ENCODE measurements around the gene SDK1.
"Not testable (repeated sequence)": the region's sequence is repeated elsewhere in the genome, so short reads cannot be mapped to it uniquely, and the experiment has no call there.

SDK1 gene

DNA sequence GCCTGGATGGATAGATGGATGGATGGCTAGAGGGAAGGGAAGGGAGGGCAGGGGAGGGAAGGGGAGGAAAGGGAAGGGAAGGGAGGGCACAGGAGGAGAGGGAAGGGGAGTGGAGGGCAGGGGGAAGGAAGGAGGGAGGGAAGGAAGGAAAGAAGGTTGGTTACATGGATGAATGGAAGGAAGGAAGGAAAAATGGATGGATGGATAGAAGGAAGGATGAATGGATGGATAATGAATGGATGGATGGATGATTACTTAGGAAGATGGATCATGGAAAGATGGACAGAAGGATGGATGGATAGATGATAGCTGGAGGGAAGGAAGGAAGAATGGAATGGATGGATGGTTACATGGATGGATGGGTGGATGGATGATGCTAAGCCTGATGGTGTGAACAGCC, 929.3 kb downstream of the SDK1 start:
- intact Hi-C loops (cut with DNase I) = no loop called here
- no peak for DNase-seq

GRCh38 chr7:4233146-4233545, 932.1 kb downstream of the SDK1 start:
- DNase-seq = peak in 4 of 42 donors; percentile 4 to 23 (median 17)
- intact Hi-C loops (cut with DNase I) = no loop called here

- peak in 5 of 42 donors; percentile 0 to 18 (median 9) for DNase-seq
- intact Hi-C loops (cut with DNase I) = no loop called here
Measured at GRCh38 chr7:4233621-4234497, 932.8 kb downstream of the SDK1 start.

GRCh38 chr7:4234498-4234855, 933.4 kb downstream of the SDK1 start:
- intact Hi-C loops (cut with DNase I) = no loop called here
- peak in 3 of 42 donors; percentile 1 to 11 (median 10) for DNase-seq

- intact Hi-C loops (cut with DNase I) = no loop called here
- peak in 2 of 42 donors; percentile 0 to 20 for DNase-seq
Measured at GRCh38 chr7:4234886-4235285, 933.8 kb downstream of the SDK1 start.

- intact Hi-C loops (cut with DNase I) = no loop called here
- peak in 5 of 42 donors; percentile 0 to 10 (median 6) for DNase-seq
Measured at GRCh38 chr7:4235596-4235995, 934.5 kb downstream of the SDK1 start.

GRCh38 chr7:4236389-4236788, 935.3 kb downstream of the SDK1 start:
- DNase-seq = peak in 4 of 42 donors; percentile 5 to 16 (median 8)
- intact Hi-C loops (cut with DNase I) = no loop called here

DNA sequence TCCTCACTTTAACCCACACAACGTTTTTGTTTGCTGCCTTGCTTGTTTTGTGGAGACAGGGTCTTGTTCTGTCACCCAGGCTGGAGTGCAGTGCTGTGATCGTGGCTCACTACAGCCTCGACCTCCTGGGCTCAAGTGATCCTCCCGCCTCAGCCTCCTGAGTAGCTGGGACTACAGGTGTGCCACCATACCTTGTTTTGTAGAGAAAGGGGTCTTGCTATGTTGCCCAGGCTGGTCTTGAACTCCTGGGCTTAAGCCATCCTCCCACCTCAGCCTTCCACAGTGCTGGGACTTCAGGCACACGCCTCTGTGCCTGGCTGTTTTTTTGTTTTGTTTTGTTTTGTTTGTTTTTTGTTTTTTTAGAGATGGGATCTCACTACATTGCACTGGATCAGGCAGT, 935.8 kb downstream of the SDK1 start:
- intact Hi-C loops (cut with DNase I) = not testable (repeated sequence)
- DNase-seq = peak in 3 of 42 donors; percentile 3 to 14 (median 12)

- intact Hi-C loops (cut with DNase I) = no loop called here
- DNase-seq = peak in 5 of 42 donors; percentile 6 to 33 (median 28)
Measured at GRCh38 chr7:4237296-4238235, 936.5 kb downstream of the SDK1 start.

GRCh38 chr7:4238861-4239260, 937.8 kb downstream of the SDK1 start:
- DNase-seq = peak in 3 of 42 donors; percentile 5 to 31 (median 13)
- intact Hi-C loops (cut with DNase I) = no loop called here

- DNase-seq = peak in 4 of 42 donors; percentile 3 to 13 (median 4)
- intact Hi-C loops (cut with DNase I) = no loop called here
Measured at GRCh38 chr7:4240042-4240441, 939.0 kb downstream of the SDK1 start.

GRCh38 chr7:4240520-4241303, 939.7 kb downstream of the SDK1 start:
- intact Hi-C loops (cut with DNase I) = no loop called here
- peak in 6 of 42 donors; percentile 2 to 37 (median 4) for DNase-seq

- peak in 6 of 42 donors; percentile 2 to 32 (median 22) for DNase-seq
- intact Hi-C loops (cut with DNase I) = no loop called here
Measured at GRCh38 chr7:4241304-4241612, 940.2 kb downstream of the SDK1 start.

DNA sequence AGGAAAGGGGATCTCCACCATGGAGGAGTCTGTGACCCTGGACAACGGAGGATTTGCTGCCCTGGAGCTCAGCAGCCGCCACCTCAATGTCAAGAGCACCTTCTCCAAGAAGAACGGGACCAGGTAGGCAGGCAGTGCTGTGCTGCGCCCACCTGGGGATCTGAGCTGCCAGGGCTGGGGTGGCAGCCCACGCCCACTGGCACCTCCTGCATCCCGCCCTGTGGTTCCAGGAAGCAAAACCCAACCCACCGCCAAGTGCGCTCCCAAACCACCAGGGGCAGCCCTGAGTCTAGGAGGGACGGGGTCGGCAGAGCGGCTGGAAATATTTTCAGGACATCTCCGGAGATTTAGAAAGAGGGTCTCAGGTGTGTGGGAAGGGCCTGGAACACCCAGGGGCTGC, 940.7 kb downstream of the SDK1 start:
- intact Hi-C loops (cut with DNase I) = no loop called here
- DNase-seq = peak in 5 of 42 donors; percentile 7 to 34 (median 22)

- intact Hi-C loops (cut with DNase I) = no loop called here
- DNase-seq = peak in 7 of 42 donors; percentile 7 to 31 (median 10)
Measured at GRCh38 chr7:4242706-4243105, 941.7 kb downstream of the SDK1 start.

- DNase-seq = peak in 5 of 42 donors; percentile 6 to 16 (median 11)
- intact Hi-C loops (cut with DNase I) = no loop called here
Measured at GRCh38 chr7:4244041-4244440, 943.0 kb downstream of the SDK1 start.

- intact Hi-C loops (cut with DNase I) = no loop called here
- peak in 5 of 42 donors; percentile 3 to 16 (median 10) for DNase-seq
Measured at GRCh38 chr7:4244635-4245034, 943.6 kb downstream of the SDK1 start.

DNA sequence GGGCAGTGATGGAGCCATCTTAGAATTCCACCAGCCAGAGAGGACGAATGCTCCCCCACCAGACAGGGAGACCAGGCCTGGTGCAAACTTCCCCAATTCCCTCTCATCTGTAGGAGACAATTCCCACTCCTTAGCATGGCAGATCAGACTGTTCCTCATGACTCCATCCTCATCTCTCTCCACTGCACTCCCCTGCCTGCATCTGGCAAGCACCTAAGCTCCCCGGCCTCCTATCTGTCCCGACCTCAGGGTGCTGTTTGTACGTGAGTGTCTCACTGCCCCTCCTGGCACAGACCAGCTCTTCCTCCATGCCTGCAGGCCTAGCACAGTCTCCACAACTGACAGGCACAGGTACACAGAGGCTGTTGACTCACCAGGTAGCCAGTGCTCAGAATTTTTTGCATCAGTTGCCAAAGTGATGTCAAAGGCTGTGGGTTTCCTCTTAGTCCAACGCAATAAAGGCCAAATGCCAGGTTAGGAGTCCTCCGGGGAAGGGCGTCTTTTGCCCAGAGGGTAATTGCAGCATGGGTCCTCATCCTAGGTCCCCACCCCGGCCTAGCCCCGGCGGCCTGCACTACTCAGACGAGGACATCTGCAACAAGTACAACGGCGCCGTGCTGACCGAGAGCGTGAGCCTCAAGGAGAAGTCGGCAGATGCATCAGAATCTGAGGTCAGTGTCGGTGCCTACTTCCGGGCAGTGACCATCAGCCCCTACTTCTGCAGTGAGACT, 944.2 kb downstream of the SDK1 start:
- DNase-seq = peak in 6 of 42 donors; percentile 5 to 39 (median 15)
- intact Hi-C loops (cut with DNase I) = no loop called here
